HFFc6 (cell line): Measurements from ENCODE around the gene CALY. TPM values are rescaled to one million over a fixed set of nuclear protein-coding genes. Genes with fewer than 3 reads are reported as not detected.

ENCODE experiments used
- DNase-seq: peaks from one replicate; pipeline ENCODE4 v3.0.0-alpha.2; 2018
- H3K27ac Mint-ChIP-seq: 2 replicates; pipeline ENCODE4 v1.8.0; 2020; ENCODE audit warnings: mild to moderate bottlenecking, mixed read lengths
- H3K27me3 Mint-ChIP-seq: 2 replicates; pipeline ENCODE4 v1.8.0; 2021; ENCODE audit warnings: mild to moderate bottlenecking, moderate library complexity, mixed read lengths; ENCODE audit not compliant: insufficient read depth
- H3K36me3 Mint-ChIP-seq: 2 replicates; pipeline ENCODE4 v1.8.0; 2021; ENCODE audit warnings: low read depth, mixed read lengths
- H3K4me1 Mint-ChIP-seq: 2 replicates; pipeline ENCODE4 v1.8.0; 2020; ENCODE audit warnings: low read depth, mixed read lengths
- H3K4me3 Mint-ChIP-seq: 2 replicates; pipeline ENCODE4 v1.8.0; 2020; ENCODE audit warnings: mild to moderate bottlenecking, moderate library complexity, mixed read lengths
- H3K9me3 Mint-ChIP-seq: 2 replicates; pipeline ENCODE4 v1.8.0; 2020; ENCODE audit warnings: mild to moderate bottlenecking, mixed read lengths
- total RNA-seq, 6 experiments: library from RNA; stranded (reverse); fragmentation: NEBNext Ultra II Directional; extraction: Animal tissue kit (Norgen Biotek cat#: 25700); gene quantifications; 2 replicates in 1 of 6; 3 replicates in 5 of 6; pipeline ENCODE4 v1.2.3, GENCODE V29; 2021
- TF ChIP-seq, protein P1 (sequence below): fragments of 200-600 bp; sonication (generic); IDR thresholded peaks from 2 replicates; pipeline ENCODE4 v1.5.0; 2021; ENCODE audit warnings: antibody characterized with exemption, mild to moderate bottlenecking

CALY gene
- total RNA-seq, 6 experiments from 2014 or later = 0.31 TPM; not detected in 5

DNA sequence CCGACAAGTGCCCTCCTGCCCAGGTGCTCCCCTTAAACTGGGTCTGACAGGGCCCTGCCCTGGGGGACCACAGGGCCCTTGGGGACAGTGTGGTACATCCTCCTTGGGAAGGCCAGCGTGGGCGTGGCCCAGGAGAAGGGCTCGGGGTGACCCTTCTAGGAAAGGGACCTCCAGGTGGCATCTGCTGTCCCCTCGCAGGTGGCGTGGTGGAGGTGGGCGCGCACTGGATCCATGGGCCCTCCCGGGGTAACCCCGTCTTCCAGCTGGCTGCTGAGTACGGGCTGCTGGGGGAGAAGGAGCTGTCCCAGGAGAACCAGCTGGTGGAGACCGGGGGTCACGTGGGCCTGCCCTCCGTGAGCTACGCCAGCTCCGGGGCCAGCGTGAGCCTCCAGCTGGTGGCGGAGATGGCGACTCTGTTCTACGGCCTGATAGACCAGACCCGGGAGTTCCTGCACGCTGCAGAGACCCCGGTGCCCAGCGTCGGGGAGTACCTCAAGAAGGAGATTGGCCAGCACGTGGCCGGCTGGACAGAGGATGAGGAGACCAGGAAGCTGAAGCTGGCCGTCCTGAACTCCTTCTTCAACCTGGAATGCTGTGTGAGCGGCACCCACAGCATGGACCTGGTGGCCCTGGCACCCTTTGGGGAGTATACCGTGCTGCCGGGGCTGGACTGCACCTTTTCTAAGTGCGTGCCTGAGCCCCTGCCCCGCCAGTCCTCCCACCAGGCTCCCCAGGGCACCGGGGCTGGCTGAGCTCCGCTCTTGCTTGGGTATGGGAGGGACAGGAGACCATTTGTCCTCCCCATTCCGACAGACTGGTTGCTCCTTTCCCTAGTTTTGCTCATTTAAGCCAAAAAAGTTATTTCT, 43.3 kb upstream of the CALY start:
- TF ChIP-seq, protein P1, sequence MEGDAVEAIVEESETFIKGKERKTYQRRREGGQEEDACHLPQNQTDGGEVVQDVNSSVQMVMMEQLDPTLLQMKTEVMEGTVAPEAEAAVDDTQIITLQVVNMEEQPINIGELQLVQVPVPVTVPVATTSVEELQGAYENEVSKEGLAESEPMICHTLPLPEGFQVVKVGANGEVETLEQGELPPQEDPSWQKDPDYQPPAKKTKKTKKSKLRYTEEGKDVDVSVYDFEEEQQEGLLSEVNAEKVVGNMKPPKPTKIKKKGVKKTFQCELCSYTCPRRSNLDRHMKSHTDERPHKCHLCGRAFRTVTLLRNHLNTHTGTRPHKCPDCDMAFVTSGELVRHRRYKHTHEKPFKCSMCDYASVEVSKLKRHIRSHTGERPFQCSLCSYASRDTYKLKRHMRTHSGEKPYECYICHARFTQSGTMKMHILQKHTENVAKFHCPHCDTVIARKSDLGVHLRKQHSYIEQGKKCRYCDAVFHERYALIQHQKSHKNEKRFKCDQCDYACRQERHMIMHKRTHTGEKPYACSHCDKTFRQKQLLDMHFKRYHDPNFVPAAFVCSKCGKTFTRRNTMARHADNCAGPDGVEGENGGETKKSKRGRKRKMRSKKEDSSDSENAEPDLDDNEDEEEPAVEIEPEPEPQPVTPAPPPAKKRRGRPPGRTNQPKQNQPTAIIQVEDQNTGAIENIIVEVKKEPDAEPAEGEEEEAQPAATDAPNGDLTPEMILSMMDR = no peak

DNA sequence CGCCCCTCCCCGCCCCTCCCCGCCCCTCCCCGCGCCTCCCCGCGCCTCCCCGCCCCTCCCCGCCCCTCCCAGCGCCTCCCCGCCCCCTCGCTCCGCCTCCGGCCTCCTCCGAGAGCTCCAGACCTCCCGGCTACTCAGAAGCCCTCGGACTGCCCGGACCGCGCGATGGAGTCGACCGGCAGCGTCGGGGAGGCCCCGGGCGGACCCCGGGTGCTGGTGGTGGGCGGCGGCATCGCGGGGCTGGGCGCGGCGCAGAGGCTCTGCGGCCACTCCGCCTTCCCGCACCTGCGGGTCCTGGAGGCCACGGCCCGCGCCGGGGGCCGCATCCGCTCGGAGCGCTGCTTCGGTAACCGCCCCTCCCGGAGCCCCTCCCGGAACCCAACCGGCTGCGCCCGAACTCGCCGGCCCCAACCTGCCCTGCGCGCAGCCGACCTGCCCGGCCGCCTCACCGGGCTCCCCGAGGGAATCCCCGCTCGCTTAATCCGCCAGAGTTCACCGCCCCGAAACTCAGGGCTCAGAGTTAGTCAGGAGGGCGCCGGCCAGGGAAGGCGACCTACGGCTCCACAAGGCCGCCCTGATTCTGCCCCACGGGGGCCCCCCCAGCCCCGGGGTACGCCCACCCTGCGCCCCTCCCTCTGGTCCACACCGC, 42.6 kb upstream of the CALY start, which contains the start of gene PAOX:
TSS of gene PAOX (plus strand) at position 111 of the 649 bp plus-strand sequence. CDS start at position 166, 55 bp downstream.
- Mint-ChIP-seq H3K27ac (peak within 1 kb of the TSS; percentile 42; the same call in 1 of the 2 replicates), H3K9me3 (no peaks in the 10 kb centered on the region)
- DNase-seq = peak; percentile 33

More for the DNA sequence above, 43.3 kb upstream of the CALY start:
- Mint-ChIP-seq H3K4me1 (no peaks in the 10 kb centered on the region), H3K36me3 (no peaks in the 10 kb centered on the region; the same call in 1 of the 2 replicates), H3K4me3 (peak overlapping the region; percentile 46; the same call in 1 of the 2 replicates), H3K9me3 (no peaks in the 10 kb centered on the region), H3K27me3 (no peaks in the 10 kb centered on the region), H3K27ac (no peak overlapping the region)
- no peak for DNase-seq

DNA sequence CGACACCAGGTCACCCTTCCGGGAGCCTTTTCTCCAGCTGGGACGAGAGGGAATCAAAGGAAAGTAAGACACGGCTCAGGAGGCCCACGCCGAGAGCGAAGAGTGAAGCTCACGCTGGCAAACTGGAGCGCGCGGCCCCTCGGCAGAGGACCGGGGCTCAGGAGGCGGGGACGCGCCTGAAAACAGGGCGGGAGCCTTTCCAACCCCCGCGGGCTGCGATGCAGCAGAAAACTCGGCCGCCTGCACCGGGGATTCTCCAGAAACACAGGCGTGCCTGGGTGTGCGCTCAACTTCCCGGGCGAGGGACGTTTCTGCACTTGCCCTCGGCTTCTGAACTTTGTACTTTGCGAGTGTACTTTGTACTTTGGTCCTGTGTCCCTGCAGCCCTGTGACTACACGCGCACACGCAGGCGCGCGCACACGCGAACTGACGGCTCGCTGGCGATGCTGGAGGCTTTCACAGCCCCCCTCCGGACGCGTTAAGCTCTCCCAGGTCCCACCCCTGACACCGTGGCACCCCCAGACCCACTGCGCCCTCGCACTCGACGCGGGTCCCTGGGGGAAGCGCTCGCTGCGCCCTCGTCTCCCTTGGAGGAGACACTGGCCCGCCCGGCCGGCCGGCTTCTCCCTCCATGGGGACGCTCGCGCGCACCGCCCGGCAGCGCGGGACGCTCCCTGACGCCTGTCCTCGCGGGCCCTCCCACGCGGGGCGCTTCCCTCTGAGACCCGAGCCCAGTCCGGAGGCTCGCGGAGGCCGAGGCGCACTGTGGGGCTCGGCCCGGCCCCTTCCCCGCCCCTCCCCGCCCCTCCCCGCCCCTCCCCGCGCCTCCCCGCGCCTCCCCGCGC, 41.8 kb upstream of the CALY start:
- TF ChIP-seq, protein P1 = no peak
- peak; percentile 7 for DNase-seq
- peak overlapping the region; percentile 42; the same call in 1 of the 2 replicates for H3K27ac Mint-ChIP-seq
- no peaks in the 10 kb centered on the region for H3K36me3 Mint-ChIP-seq
- peak overlapping the region; percentile 83 for H3K4me3 Mint-ChIP-seq
- H3K27me3 Mint-ChIP-seq = no peaks in the 10 kb centered on the region
- H3K9me3 Mint-ChIP-seq = no peaks in the 10 kb centered on the region
- peaks cover 6% of the 10 kb centered on the region for H3K4me1 Mint-ChIP-seq

More for the DNA sequence above, 42.6 kb upstream of the CALY start, which contains the start of gene PAOX:
- Mint-ChIP-seq H3K27me3 (no peaks in the 10 kb centered on the region), H3K4me3 (peak within 1 kb of the TSS; percentile 83), H3K36me3 (no peaks in the 10 kb centered on the region), H3K4me1 (no peaks in the 10 kb centered on the region)
- TF ChIP-seq, protein P1 = no peak

DNA sequence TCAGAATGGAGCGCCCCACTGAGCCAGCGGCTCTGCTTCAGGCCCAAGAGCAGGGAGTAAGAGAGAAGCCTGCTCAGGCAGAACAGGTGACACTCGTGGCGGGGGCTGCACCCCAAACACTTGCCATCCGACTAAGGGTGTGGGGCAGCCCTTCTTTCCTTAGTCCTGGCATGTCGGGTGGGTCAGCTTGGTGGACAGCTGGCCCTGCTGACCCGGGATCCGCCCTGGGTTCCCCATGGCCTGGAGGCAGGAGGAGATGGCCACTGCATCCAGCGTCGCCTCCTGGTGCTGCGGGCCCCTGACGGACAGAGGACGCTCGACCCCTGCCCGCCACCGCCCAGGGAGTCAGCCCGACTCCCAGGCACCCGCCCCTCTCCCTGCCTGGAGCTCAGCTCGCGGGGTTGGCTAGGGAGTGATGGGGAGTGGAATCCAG, 41.1 kb upstream of the CALY start:
- peak overlapping the region; percentile 42; the same call in 1 of the 2 replicates for H3K27ac Mint-ChIP-seq
- H3K4me1 Mint-ChIP-seq = peaks cover 6% of the 10 kb centered on the region
- DNase-seq = no peak
- H3K9me3 Mint-ChIP-seq = no peaks in the 10 kb centered on the region
- no peaks in the 10 kb centered on the region for H3K36me3 Mint-ChIP-seq
- TF ChIP-seq, protein P1 = no peak
- H3K4me3 Mint-ChIP-seq = peak overlapping the region; percentile 83
- no peaks in the 10 kb centered on the region; the same call in 1 of the 2 replicates for H3K27me3 Mint-ChIP-seq
